ENCODE data around the gene TMEM179.

Gene TMEM179

DNA sequence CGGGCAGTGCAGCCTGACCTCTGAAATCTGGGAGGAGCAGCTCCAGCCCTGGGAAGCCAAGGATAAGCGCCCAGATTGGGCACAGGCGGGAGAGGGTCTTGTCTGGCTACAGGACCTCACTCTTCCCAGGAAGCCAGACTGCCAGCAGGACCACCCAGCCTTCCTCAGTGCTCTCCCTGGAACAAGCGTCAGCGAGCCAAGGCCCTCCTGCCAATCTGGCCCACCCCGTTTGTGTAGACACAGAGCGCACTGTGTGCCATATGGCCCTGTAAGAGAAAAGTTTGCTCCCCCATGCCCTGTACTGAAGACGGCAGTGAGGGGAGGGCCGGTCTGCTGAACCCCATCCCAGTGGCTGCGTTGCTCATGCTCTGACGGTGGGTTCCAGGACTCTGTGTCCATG lies 26.3 kb downstream of the TMEM179 start:
- TF ChIP-seq, protein P1, sequence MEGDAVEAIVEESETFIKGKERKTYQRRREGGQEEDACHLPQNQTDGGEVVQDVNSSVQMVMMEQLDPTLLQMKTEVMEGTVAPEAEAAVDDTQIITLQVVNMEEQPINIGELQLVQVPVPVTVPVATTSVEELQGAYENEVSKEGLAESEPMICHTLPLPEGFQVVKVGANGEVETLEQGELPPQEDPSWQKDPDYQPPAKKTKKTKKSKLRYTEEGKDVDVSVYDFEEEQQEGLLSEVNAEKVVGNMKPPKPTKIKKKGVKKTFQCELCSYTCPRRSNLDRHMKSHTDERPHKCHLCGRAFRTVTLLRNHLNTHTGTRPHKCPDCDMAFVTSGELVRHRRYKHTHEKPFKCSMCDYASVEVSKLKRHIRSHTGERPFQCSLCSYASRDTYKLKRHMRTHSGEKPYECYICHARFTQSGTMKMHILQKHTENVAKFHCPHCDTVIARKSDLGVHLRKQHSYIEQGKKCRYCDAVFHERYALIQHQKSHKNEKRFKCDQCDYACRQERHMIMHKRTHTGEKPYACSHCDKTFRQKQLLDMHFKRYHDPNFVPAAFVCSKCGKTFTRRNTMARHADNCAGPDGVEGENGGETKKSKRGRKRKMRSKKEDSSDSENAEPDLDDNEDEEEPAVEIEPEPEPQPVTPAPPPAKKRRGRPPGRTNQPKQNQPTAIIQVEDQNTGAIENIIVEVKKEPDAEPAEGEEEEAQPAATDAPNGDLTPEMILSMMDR (IDR thresholded peaks at IDR 0.05; ENCODE audit: low read depth, low read length) = no peak
- H3K4me3 ChIP-seq (ENCODE audit: low read depth, low read length) = no peak overlapping the region

DNA sequence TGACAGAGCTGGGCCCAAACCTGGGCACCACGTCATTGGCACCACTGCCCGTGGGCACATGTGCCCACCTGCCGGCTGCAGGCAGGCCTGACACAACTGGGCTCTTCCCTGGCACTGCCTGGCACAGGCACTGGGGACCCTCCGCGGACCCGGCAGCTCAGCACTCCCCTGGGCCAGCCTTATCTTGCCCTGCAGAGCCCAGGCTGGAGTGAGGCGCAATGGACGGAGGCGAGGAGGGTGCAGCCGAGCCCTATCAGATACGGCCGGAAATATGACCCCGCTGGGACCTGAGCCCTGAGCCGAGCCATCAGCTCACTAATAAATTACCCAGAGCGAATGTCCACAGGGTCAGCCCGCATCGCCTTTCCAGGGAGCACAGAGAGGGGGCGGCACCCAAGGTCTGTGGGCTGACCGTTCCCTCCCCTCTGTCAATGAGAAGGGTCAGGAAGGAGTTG lies 26.7 kb downstream of the TMEM179 start:
- no peak overlapping the region for H3K4me3 ChIP-seq (ENCODE audit: low read depth, low read length)
- TF ChIP-seq, protein P1 (IDR thresholded peaks at IDR 0.05; ENCODE audit: low read depth, low read length) = no peak

DNA sequence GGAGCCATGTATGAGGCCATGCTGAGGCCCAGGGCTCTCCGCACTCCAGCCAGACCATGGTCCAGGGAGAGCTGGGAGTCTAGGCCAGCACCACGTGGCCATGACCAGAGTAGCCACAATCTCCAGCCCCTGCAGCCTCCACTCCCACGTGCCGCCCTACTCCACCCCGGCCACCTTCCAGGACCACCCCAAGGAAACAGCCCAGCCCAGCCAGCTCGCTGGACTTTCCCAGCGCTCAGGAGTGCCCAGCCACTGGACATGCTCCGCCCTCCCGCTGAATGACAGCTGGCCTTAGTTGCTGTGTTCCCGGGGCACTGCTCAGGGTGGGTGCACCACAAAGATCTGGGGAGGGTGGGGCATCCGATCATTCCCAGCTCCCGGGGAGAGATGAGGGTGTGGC lies 27.1 kb downstream of the TMEM179 start:
- no peak overlapping the region for H3K4me3 ChIP-seq (ENCODE audit: low read depth, low read length)
- TF ChIP-seq, protein P1 (IDR thresholded peaks at IDR 0.05; ENCODE audit: low read depth, low read length) = no peak

DNA sequence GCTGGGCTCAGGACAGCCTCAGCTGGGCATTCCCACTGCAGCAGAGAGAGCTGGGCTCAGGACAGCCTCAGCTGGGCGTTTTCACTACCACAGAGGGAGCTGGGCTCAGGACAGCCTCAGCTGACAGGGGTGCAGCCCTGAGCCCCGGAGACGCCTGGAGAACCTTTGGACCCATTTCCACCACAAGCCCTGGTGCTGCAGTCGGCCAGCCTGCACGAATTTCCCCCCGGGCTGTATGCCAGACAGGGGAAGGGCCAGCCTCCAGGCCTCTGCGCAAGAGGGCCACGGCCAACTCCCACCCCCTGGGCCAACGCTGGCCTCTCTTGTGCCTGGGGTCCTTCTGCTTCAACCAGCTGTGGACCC lies 27.6 kb downstream of the TMEM179 start:
- no peak overlapping the region for H3K4me3 ChIP-seq (ENCODE audit: low read depth, low read length)
- TF ChIP-seq, protein P1 (IDR thresholded peaks at IDR 0.05; ENCODE audit: low read depth, low read length) = no peak

DNA sequence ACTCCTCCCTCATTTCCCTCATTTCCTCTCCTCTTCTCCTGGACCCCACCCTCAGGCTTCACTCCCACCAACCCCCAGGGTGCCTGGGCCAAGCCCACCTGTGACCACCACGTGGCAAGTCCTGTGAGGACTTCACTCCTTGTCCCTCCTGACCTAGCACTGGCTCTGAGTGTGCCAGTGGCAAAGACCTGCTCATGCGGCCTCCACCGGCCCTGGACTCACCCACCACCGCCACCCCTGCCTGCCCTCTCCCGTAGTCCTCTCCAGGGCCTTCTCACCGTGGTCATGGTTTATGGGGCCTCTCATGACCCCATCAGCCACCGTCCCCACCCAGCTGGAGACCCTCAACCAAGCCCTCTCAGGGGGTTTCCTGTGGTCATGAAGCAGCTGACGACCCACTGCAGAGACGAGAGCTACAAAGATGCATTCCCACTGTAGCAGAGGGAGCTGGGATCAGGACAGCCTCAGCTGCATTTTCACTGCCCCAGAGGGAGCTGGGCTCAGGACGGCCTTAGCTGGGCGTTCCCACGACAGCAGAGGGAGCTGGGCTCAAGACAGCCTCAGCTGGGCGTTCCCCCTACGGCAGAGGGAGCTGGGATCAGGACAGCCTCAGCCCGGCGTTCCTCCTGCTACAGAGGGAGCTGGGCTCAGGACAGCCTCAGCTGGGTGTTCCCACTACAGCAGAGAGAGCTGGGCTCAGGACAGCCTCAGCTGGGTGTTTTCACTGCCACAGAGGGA lies 28.2 kb downstream of the TMEM179 start:
- no peak overlapping the region for H3K4me3 ChIP-seq (ENCODE audit: low read depth, low read length)
- TF ChIP-seq, protein P1 (IDR thresholded peaks at IDR 0.05; ENCODE audit: low read depth, low read length) = no peak

DNA sequence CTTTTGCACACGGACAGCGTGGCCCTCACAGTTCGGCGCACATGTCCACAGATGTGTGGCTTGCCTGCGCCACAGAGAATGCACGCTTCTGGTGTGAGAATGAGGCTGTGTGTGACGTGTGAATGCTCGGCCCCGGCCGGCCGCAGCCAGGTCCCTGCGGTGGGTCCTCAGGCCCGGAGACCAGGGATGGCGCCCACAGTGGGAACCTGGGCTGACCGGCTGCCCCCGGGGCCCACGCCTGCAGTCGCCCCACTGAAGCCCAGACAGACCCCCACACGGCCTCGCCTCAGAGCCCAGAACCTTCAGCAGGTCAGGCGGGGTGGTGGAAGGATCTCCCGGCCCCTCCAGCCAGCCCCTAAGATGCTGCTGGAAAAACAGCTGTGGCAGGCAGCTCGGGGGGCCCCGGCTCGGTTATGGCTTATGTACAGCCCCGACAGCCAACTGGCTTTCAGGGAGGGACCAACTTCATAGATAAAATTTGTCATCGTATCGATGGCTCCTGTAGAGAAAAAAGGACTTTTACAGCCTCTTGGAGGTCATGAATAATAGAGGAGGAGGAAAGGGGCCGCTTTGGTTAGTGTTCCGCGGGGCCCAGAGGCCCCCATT lies 29.5 kb downstream of the TMEM179 start:
- no peak overlapping the region for H3K4me3 ChIP-seq (ENCODE audit: low read depth, low read length)
- TF ChIP-seq, protein P1 (IDR thresholded peaks at IDR 0.05; ENCODE audit: low read depth, low read length) = no peak

DNA sequence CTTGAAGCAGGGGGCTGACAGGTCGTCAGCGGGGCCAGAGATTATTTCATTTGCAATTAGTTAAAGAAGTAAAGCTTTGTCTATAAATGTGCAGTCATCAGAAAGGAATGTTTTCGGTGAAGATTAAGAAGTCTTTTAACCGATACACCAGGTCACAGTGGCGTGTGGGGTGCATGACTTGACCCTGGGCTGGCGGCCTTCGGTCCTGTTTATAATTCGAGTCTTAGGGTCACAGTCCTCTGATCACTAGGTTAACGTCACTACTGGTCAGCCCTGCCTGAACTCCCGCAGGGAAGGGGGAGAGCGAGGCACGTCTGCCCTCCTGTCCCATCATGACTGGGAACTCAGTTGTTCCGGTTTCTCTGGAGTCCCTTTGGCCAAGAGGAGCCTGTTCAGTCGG lies 30.0 kb downstream of the TMEM179 start:
- no peak overlapping the region for H3K4me3 ChIP-seq (ENCODE audit: low read depth, low read length)
- TF ChIP-seq, protein P1 (IDR thresholded peaks at IDR 0.05; ENCODE audit: low read depth, low read length) = no peak
